ENCODE measurements around the gene GIPR. TPM values are rescaled to one million over a fixed set of nuclear protein-coding genes. Genes with fewer than 3 reads are reported as not detected.
"Not testable (repeated sequence)": the region's sequence is repeated elsewhere in the genome, so short reads cannot be mapped to it uniquely, and the experiment has no call there.

GIPR gene, protein sequence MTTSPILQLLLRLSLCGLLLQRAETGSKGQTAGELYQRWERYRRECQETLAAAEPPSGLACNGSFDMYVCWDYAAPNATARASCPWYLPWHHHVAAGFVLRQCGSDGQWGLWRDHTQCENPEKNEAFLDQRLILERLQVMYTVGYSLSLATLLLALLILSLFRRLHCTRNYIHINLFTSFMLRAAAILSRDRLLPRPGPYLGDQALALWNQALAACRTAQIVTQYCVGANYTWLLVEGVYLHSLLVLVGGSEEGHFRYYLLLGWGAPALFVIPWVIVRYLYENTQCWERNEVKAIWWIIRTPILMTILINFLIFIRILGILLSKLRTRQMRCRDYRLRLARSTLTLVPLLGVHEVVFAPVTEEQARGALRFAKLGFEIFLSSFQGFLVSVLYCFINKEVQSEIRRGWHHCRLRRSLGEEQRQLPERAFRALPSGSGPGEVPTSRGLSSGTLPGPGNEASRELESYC
- total RNA-seq: 0.05 TPM in 1 of 2 replicates, not detected in the other

DNA sequence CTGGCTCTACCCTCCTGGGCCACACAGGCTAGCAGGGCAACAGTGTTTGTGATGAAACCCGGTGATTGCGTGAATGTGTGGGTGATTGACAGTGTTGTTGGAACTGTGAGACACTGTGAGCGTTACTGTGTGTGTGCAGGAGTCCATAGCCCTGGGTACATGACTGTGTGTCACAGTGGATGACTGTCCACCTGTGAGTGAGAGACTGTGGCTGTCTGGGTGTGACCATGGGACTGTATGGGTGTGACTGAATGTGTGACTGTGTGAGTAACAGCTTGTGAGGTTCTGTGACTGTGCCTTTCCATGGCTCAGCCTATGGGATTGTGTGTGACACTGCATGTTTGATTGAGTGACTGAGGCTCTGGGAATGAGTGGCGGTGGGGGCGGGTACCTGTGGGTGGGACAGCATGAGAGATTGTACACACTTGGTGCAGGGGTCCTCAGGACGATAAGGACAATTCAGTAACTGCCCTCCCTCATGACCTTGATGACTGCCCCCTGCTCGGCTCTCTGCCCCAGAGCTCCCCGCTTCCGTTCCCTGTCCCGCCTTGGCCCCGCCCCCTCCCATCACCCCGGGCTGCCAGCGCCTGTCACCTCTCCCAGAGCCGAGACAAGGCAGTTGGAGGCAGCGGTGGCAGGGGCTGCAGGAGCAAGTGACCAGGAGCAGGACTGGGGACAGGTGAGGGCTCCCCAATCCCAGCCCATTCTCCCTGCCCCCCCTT lies at the start of gene GIPR:
GIPR (plus strand) TSS at position 602 of the 722 bp plus-strand sequence. CDS start 1,300 bp downstream, outside the sequence.
- DNase-seq: no peak

GRCh38 chr19:45621389-45621788 lies 46.6 kb upstream of the GIPR start:
- DNase-seq: no peak

- no peak for DNase-seq
Observed at GRCh38 chr19:45621976-45622503, 46.0 kb upstream of the GIPR start.

DNA sequence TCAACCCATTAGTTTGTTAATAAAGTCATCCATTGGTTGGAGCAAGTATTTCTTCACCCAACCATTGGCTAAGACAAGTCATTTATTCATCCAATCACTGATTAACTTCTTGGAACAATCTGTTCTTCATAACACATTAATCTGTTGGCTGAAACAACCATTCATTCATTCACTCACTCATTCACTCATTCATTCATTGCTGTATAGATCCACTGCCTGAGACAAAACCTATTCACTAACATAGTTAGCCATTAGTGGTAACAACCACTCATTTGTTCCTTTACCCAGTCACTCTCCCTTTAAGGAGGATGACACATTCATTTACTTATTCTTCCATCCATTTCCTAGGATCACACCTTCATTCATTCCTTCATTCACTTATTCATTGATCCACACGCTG lies 44.0 kb upstream of the GIPR start:
- no peak for DNase-seq

DNA sequence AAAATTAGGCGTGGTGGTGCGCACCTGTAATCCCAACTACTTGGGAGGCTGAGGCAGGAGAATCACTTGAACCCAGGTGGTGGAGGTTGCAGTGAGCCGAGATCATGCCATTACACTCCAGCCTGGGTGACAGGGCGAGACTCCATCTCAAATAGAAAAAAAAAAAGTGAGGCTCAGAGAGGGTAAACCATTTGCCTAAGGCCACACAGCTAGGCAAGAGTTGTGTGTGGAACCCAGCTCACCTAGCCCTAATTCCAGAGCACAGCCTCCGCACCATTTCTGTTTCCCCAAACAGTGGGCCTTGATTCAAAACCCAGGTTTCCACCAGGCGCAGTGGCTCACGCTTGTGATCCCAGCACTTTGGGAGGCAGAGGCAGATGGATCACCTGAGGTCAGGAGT lies 39.8 kb upstream of the GIPR start:
- DNase-seq: not testable (repeated sequence)

GRCh38 chr19:45629704-45630103 lies 38.3 kb upstream of the GIPR start:
- DNase-seq: no peak

- peak; percentile 92 for DNase-seq
Observed at GRCh38 chr19:45630463-45630862, 37.6 kb upstream of the GIPR start.

- peak; percentile 91 for DNase-seq
Observed at GRCh38 chr19:45632468-45633196, 35.4 kb upstream of the GIPR start.

DNA sequence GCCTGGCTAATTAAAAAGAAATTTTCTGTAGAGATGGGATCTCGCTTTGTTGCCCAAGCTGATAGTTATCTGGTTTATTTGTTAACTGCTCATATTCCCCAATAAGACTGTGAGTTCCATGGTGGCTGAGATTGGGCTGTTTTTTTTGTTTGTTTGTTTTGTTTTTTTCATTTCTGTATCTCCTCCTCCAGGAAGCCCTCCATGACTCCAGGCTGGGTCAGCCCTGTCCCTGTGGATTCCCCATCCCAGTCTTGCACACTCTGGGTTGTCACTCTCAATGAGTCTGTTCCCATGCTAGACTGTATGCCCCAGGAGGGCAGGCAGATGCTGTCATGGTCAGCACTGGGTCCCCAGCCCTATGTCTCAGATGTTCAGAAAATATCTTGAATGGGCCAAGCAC lies 31.7 kb upstream of the GIPR start:
- DNase-seq: no peak

GRCh38 chr19:45636902-45637301 lies 31.1 kb upstream of the GIPR start:
- DNase-seq: no peak

DNA sequence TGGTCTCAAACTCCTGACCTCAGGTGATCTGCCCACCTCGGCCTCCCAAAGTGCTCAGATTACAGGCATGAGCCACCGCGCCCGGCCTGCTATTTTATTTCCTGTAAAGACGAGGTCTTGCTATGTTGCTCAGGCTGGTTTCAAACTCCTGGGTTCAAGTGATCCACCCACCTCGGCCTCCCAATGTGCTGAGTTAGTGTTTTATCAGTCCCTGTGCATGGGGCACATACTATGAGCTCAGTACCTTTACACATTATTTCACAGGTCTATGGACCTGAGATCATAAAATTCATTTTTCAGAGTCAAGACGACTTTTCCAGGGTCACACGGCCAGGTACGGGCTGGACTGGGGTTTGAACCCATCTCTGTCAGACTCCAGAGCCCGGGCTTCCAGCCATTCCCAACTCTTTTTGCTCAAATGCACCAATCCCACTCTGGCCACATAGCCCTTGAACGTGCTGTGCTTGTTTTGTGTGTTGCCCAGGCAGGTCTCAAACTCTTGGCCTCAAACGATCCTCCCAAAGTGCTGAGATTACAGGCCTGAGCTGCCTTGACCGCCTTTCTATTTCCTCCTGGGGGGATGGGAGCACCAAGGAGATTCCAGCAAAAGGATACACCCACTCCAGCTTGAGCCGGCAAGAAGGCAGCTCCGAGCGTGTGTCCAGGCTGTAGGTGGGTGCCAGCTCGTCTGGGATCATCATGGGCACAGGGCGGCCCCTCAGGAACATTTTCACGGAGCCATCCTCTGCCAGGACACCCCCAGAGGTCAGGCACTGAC lies 29.9 kb upstream of the GIPR start:
- DNase-seq: no peak

- peak; percentile 31 for DNase-seq
Observed at GRCh38 chr19:45638930-45639729, 28.9 kb upstream of the GIPR start, which contains the start of gene EML2. EML2 (minus strand) TSS chr19:45639397; CDS start chr19:45639376, 21 bp downstream.

DNA sequence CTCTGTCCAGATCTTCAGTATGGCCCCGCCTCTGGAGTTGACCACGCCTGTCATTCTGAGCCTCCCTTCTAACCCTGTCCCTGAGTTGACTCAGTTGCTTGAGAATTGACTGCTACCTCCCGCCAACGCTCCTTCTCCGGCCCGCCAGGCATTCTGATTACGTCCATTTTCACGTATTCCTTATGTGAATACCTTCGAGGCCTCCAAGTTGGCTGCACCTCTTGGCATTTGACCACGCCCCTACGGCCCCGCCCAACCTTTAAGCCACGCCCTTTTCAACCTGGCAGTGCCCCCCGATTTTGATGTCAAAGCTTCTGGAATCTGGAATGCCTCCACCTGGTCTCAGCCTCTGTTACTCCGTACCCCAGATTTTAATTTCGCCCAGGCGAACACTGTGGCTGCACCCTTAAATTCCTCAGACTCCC lies 27.2 kb upstream of the GIPR start:
- DNase-seq: no peak

GRCh38 chr19:45641274-45642105 lies 26.5 kb upstream of the GIPR start:
- peak; percentile 69 for DNase-seq

- peak; percentile 88 for DNase-seq
Observed at GRCh38 chr19:45643024-45643926, 24.7 kb upstream of the GIPR start.

- no peak for DNase-seq
Observed at GRCh38 chr19:45643927-45644771, 23.9 kb upstream of the GIPR start.

DNA sequence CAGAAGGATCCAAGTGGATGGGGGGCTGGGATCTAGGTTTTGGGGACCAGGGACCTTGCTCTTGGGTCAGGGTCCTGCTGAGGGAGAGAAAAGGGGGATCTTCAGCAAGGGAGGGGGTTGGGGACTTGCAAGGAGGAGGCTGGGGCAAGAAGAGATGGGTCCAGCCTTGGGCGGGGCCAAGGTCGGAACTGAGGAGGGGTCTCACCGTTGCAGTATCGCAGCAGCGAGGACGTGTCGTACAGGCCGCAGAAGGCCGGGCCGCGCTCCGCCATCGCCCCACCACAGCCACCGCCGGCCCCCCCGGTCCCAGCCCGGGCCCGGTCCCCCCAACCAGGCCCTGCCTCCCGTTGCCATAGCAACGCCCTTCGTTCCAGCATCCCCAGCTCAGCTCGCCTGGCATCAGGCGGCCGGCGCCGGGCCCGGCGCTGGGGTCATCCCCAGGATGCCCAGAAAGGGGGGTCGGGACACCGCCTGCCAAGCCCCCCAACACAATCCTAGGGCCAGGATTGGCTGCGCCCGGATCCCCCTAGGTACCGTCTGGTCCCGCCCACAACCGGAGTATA lies 22.9 kb upstream of the GIPR start:
- DNase-seq: no peak

Data from dermis blood vessel endothelial cell (primary cell).